ENCODE measurements around the gene SIT1.

- TF ChIP-seq CTCF (tag by site-specific recombination; IDR thresholded peaks at IDR 0.05), result no peak
- TF ChIP-seq ZNF202 (tag by site-specific recombination; IDR thresholded peaks at IDR 0.05; ENCODE audit: borderline replicate concordance), result no peak
- TF ChIP-seq REST (tag by site-specific recombination; IDR thresholded peaks at IDR 0.05), result no peak
- no peak for TF ChIP-seq ZNF670 (tag by site-specific recombination; IDR thresholded peaks at IDR 0.05; ENCODE audit: low read depth)
- no peak for TF ChIP-seq YY1 (tag by site-specific recombination; IDR thresholded peaks at IDR 0.05)
- TF ChIP-seq ZNF747 (tag by site-specific recombination; IDR thresholded peaks at IDR 0.05), result no peak
Measured at GRCh38 chr9:35619800-35620158, 31.0 kb downstream of the SIT1 start.
